SK-N-SH (cell line): ENCODE results near the gene APBA2. TPM values are rescaled to one million over a fixed set of nuclear protein-coding genes. Genes with fewer than 3 reads are reported as not detected.

ENCODE experiments used
- CTCF ChIA-PET: fragments of 300-600, 350-600 bp; formaldehyde crosslinking; extraction: SDS; loops from one replicate; lab custom pipeline; 2021; lab: Yijun Ruan, JAX
- POLR2A ChIA-PET: fragments of 350-600 bp; sonication (Branson Sonifier 250); formaldehyde crosslinking; extraction: SDS; loops from one replicate; lab custom pipeline; 2020; ENCODE audit warnings: antibody characterized with exemption, inconsistent platforms; lab: Yijun Ruan, JAX
- DNase-seq: peaks from one replicate; pipeline ENCODE4 v3.0.0; 2012
- H2AFZ ChIP-seq: fragments of 200-600 bp; sonication (generic); 2 replicates; pipeline ENCODE4 v1.8.1; 2016; ENCODE audit warnings: antibody characterized with exemption, mild to moderate bottlenecking, low read depth
- H3F3A ChIP-seq: fragments of 200-600 bp; sonication (generic); replicated peaks from 2 replicates; pipeline ENCODE3; 2016; ENCODE audit warnings: antibody characterized with exemption, mild to moderate bottlenecking; ENCODE audit not compliant: insufficient read depth
- H3K27ac ChIP-seq, 2 experiments: fragments of 200-500 bp in 1 of 2; fragments of 200-600 bp in 1 of 2; sonication (Bioruptor generic) in 1 of 2; sonication (generic), shearing (Covaris generic) in 1 of 2; 2 replicates each; pipeline versions ENCODE4 v1.5.1 to v1.6.1; 2014 to 2016; ENCODE audit warnings: low read depth in 2 of 2, inconsistent platforms in 1 of 2, low read length in 1 of 2, mild to moderate bottlenecking in 1 of 2, mixed read lengths in 1 of 2
- H3K27me3 ChIP-seq: fragments of 200-600 bp; sonication (generic), shearing (Covaris generic); 2 replicates; pipeline ENCODE4 v1.6.1; 2016; ENCODE audit warnings: mixed run types; ENCODE audit not compliant: insufficient read depth
- H3K36me3 ChIP-seq, 2 experiments: fragments of 200-500 bp in 1 of 2; fragments of 200-600 bp in 1 of 2; sonication (Bioruptor generic) in 1 of 2; sonication (generic) in 1 of 2; replicated peaks in 1 of 2; 2 replicates each; pipeline versions ENCODE3 to v1.5.1; 2014 to 2016; ENCODE audit warnings: low read length in 1 of 2, mild to moderate bottlenecking in 1 of 2; ENCODE audit not compliant: insufficient read depth in 2 of 2, control insufficient read depth in 1 of 2
- H3K4me1 ChIP-seq, 2 experiments: fragments of 200-500 bp in 1 of 2; fragments of 200-600 bp in 1 of 2; sonication (Bioruptor generic) in 1 of 2; sonication (generic), shearing (Covaris generic) in 1 of 2; 2 replicates each; pipeline versions ENCODE4 v1.5.1 to v1.6.1; 2014 to 2016; ENCODE audit warnings: low read depth in 1 of 2, low read length in 1 of 2, mixed run types in 1 of 2; ENCODE audit not compliant: insufficient read depth in 2 of 2, control insufficient read depth in 1 of 2
- H3K4me2 ChIP-seq: fragments of 200-600 bp; sonication (generic), shearing (Covaris generic); 2 replicates; pipeline ENCODE4 v1.6.1; 2017; ENCODE audit warnings: mixed run types
- H3K4me3 ChIP-seq, 2 experiments: fragments of 200-500 bp in 1 of 2; fragments of 200-600 bp in 1 of 2; sonication (Bioruptor generic) in 1 of 2; sonication (generic), shearing (Covaris generic) in 1 of 2; 2 replicates each; pipeline versions ENCODE4 v1.5.1 to v1.8.1; 2014 to 2016; ENCODE audit warnings: low read depth in 2 of 2, inconsistent platforms in 1 of 2, low read length in 1 of 2, mild to moderate bottlenecking in 1 of 2, mixed read lengths in 1 of 2, moderate library complexity in 1 of 2
- H3K79me2 ChIP-seq: fragments of 200-600 bp; sonication (generic); 2 replicates; pipeline ENCODE4 v1.8.1; 2017; ENCODE audit warnings: mild to moderate bottlenecking; ENCODE audit not compliant: insufficient read depth
- H3K9ac ChIP-seq: fragments of 200-600 bp; sonication (generic); 2 replicates; pipeline ENCODE4 v1.6.1; 2017; ENCODE audit warnings: mixed run types
- H3K9me2 ChIP-seq: fragments of 200-600 bp; sonication (generic); 2 replicates; pipeline ENCODE4 v1.6.1; 2017; ENCODE audit warnings: mixed run types
- H3K9me3 ChIP-seq: fragments of 200-600 bp; sonication (generic); 2 replicates; pipeline ENCODE4 v1.6.1; 2017; ENCODE audit warnings: mixed run types, mild to moderate bottlenecking, moderate library complexity
- H4K20me1 ChIP-seq: fragments of 200-600 bp; sonication (generic); 2 replicates; pipeline ENCODE4 v1.6.1; 2017; ENCODE audit warnings: mild to moderate bottlenecking, mixed run types; ENCODE audit not compliant: insufficient read depth
- ELF1 ChIP-seq: IDR thresholded peaks from 2 replicates; pipeline ENCODE4 v1.4.0; 2012
- EP300 ChIP-seq, 2 experiments: IDR thresholded peaks; 2 replicates each; pipeline versions ENCODE4 v1.4.0 to v1.6.1; 2012; ENCODE audit warnings: borderline replicate concordance in 1 of 2, low read depth in 1 of 2, low read length in 1 of 2
- EZH2phosphoT487 ChIP-seq: fragments of 200-600 bp; sonication (generic); IDR thresholded peaks from 2 replicates; pipeline ENCODE4 v1.6.1; 2017; ENCODE audit warnings: low read depth, mixed run types, mild to moderate bottlenecking, antibody characterized with exemption, moderate library complexity, borderline replicate concordance
- FOSL2 ChIP-seq: IDR thresholded peaks from 2 replicates; pipeline ENCODE4 v1.4.0; 2012; ENCODE audit warnings: low read depth, mild to moderate bottlenecking, moderate library complexity, borderline replicate concordance
- FOXJ3 ChIP-seq: sonication (generic); formaldehyde crosslinking; IDR thresholded peaks from 2 replicates; pipeline ENCODE4 v1.5.1; 2020; ENCODE audit warnings: mild to moderate bottlenecking, missing genetic modification reagents
- FOXM1 ChIP-seq: IDR thresholded peaks from 2 replicates; pipeline ENCODE4 v1.4.0; 2012; ENCODE audit warnings: low read depth, mild to moderate bottlenecking
- GATA2 ChIP-seq: sonication (generic); formaldehyde crosslinking; IDR thresholded peaks from 2 replicates; pipeline ENCODE4 v1.5.0; 2020; ENCODE audit warnings: mild to moderate bottlenecking, missing genetic modification reagents
- JUND ChIP-seq: IDR thresholded peaks from 2 replicates; pipeline ENCODE4 v1.4.0; 2012
- MEF2A ChIP-seq: IDR thresholded peaks from 2 replicates; pipeline ENCODE4 v1.4.0; 2012; ENCODE audit warnings: low read depth, borderline replicate concordance
- MXI1 ChIP-seq: IDR thresholded peaks from 2 replicates; pipeline ENCODE4 v1.6.1; 2012; ENCODE audit warnings: mild to moderate bottlenecking, low read depth, low read length, improper control_type of control experiment
- POLR2AphosphoS5 ChIP-seq: IDR thresholded peaks from 2 replicates; pipeline ENCODE4 v1.6.1; 2012; ENCODE audit warnings: low read depth, low read length
- RAD21 ChIP-seq: IDR thresholded peaks from 2 replicates; pipeline ENCODE4 v1.6.1; 2012; ENCODE audit warnings: mild to moderate bottlenecking, low read length
- RFX5 ChIP-seq: IDR thresholded peaks from 2 replicates; pipeline ENCODE4 v1.6.1; 2012; ENCODE audit warnings: mild to moderate bottlenecking, improper control_type of control experiment, low read length
- RXRA ChIP-seq: IDR thresholded peaks from 2 replicates; pipeline ENCODE4 v1.4.0; 2012; ENCODE audit warnings: low read depth, mild to moderate bottlenecking, borderline replicate concordance
- SIN3A ChIP-seq: IDR thresholded peaks from 2 replicates; pipeline ENCODE4 v1.6.1; 2012; ENCODE audit warnings: low read depth, mild to moderate bottlenecking, low read length, moderate library complexity, borderline replicate concordance
- TEAD4 ChIP-seq: IDR thresholded peaks from 2 replicates; pipeline ENCODE4 v1.4.0; 2012; ENCODE audit warnings: mild to moderate bottlenecking, borderline replicate concordance; ENCODE audit not compliant: insufficient read depth
- WGBS: methylation state at CpG from one replicate; pipeline ENCODE4 v1.1.6; 2017; ENCODE audit warnings: low lambda C conversion rate; 5-methylcytosine and 5-hydroxymethylcytosine counted together
- polyA plus RNA-seq, 3 experiments: library from polyadenylated mRNA; depleted of rRNA; stranded (reverse); fragments of >200 nt; gene quantifications; 2 replicates each; pipeline ENCODE4 v1.2.3, GENCODE V29; 2012
- TF ChIP-seq, protein P1 (sequence below): IDR thresholded peaks from 2 replicates; pipeline ENCODE4 v1.4.0; 2012; ENCODE audit warnings: low read depth
- TF ChIP-seq, protein P2 (sequence below): fragments of 150-350 bp; IDR thresholded peaks from 2 replicates; pipeline ENCODE4 v1.6.1; 2017; ENCODE audit warnings: antibody characterized with exemption, low read length, low read depth, borderline replicate concordance
- TF ChIP-seq, protein P3 (sequence below): IDR thresholded peaks from 2 replicates; pipeline ENCODE4; 2012
- TF ChIP-seq, protein P4 (sequence below): fragments of 200-600 bp; sonication (generic); IDR thresholded peaks from 2 replicates; pipeline ENCODE4 v1.6.1; 2017; ENCODE audit warnings: antibody characterized with exemption, mild to moderate bottlenecking, moderate library complexity
- TF ChIP-seq, protein P5 (sequence below): IDR thresholded peaks from 2 replicates; pipeline ENCODE4 v1.4.0; 2012; ENCODE audit warnings: low read depth, borderline replicate concordance

The APBA2 gene
- polyA plus RNA-seq, 1 of the 3 experiments (the other 2 are of a cell fraction): 12.7 TPM

DNA sequence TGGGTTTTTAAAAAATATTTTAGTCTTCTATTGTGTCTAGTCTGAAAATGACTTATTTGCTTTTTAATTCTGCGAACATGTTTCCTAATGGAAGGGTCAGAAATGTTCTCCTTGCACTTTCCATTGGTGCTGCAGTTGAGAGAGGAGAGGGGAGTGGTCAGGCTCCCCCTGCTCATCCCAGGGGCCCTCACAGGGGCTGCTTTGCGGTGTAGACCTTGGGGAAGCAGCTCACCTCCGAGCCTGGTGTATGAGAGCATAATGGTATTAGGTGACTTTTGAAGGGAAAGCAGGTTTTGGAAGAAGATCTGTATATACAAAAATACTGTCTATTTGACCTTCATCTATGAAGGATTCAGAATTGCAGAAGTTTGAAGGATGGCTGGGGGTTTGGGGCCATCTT, 28.3 kb downstream of the APBA2 start (continued):
- TF ChIP-seq, protein P1, sequence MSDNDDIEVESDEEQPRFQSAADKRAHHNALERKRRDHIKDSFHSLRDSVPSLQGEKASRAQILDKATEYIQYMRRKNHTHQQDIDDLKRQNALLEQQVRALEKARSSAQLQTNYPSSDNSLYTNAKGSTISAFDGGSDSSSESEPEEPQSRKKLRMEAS: no peak
- TF ChIP-seq RAD21: no peak
- TF ChIP-seq ELF1: no peak
- TF ChIP-seq, protein P2, sequence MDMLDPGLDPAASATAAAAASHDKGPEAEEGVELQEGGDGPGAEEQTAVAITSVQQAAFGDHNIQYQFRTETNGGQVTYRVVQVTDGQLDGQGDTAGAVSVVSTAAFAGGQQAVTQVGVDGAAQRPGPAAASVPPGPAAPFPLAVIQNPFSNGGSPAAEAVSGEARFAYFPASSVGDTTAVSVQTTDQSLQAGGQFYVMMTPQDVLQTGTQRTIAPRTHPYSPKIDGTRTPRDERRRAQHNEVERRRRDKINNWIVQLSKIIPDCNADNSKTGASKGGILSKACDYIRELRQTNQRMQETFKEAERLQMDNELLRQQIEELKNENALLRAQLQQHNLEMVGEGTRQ: no peak
- no peak for TF ChIP-seq FOXJ3 (CRISPR knock-in tag)
- no peak for TF ChIP-seq EP300 (IDR thresholded peaks at IDR 0.05; ENCODE audit: borderline replicate concordance in 1 of 2, low read depth in 1 of 2, low read length in 1 of 2)
- TF ChIP-seq RFX5: no peak
- TF ChIP-seq, protein P3, sequence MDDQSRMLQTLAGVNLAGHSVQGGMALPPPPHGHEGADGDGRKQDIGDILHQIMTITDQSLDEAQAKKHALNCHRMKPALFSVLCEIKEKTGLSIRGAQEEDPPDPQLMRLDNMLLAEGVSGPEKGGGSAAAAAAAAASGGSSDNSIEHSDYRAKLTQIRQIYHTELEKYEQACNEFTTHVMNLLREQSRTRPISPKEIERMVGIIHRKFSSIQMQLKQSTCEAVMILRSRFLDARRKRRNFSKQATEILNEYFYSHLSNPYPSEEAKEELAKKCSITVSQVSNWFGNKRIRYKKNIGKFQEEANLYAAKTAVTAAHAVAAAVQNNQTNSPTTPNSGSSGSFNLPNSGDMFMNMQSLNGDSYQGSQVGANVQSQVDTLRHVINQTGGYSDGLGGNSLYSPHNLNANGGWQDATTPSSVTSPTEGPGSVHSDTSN: no peak
- TF ChIP-seq RXRA: no peak
- no peak for TF ChIP-seq GATA2 (CRISPR knock-in tag)

DNA sequence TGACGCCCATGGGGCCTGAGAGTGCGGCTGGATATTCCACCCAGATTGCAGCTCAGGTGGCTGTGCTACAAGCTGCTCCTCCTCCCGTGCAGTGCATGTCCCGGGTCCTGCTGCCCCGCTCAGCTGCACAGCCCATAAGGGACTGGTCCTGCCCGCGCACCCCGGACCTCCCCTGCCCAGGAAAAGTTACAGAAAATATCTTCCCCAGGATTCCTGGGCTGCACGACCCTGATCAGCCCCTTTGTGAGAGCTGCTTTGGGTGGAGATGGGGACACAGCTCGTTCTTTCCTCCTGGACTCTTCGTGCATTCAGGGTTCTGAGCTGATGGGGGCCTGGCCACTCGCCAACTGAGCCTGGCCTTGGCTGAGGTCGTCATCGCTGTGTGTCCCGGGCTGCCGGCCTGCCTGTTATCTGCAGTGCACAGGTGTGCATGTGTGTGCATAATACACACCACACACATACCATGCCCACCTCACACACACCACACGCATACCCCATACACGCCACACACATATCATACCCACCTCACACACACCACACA, 28.8 kb downstream of the APBA2 start:
- H3K27ac ChIP-seq: peak overlapping the region in 1 of 2 experiments; percentile 0; a peak in 1 of 4 replicates
- H3F3A ChIP-seq: no peaks in the 10 kb centered on the region
- no peaks in the 10 kb centered on the region for H4K20me1 ChIP-seq
- no peaks in the 10 kb centered on the region for H3K79me2 ChIP-seq
- H2AFZ ChIP-seq: no peak overlapping the region
- H3K4me2 ChIP-seq: no peak overlapping the region
- H3K36me3 ChIP-seq: no peaks in the 10 kb centered on the region
- DNase-seq: no peak
- no peaks in the 10 kb centered on the region for H3K9me3 ChIP-seq
- CTCF ChIA-PET: interaction anchor here (1.2 to 2.3 kb wide), 3 partner anchors 16 to 62 kb away, joined by 4 to 6 read pairs (median 5); no protein-coding TSS in a partner anchor
- H3K4me1 ChIP-seq: peaks cover 0 to 52% of the 10 kb centered on the region in 2 experiments; a peak in 2 of 4 replicates
- 97% methylated on average over 10 of the region's 18 CpGs for WGBS
- H3K9me2 ChIP-seq: no peaks in the 10 kb centered on the region
- H3K4me3 ChIP-seq: no peak overlapping the region
- no peaks in the 10 kb centered on the region for H3K27me3 ChIP-seq
- H3K9ac ChIP-seq: no peak overlapping the region
- POLR2A ChIA-PET: interaction anchor here (1.0 kb wide), 1 partner anchor 16 kb away, joined by 3 read pairs; no protein-coding TSS in a partner anchor
- TF ChIP-seq FOXM1 (no peak), FOXJ3 (CRISPR knock-in tag) (no peak), SIN3A (no peak), RFX5 (no peak), MEF2A (no peak), EZH2phosphoT487 (no peak), JUND (no peak), POLR2AphosphoS5 (no peak), GATA2 (CRISPR knock-in tag) (no peak), TEAD4 (no peak), FOSL2 (no peak), MXI1 (no peak)
- TF ChIP-seq, protein P4, sequence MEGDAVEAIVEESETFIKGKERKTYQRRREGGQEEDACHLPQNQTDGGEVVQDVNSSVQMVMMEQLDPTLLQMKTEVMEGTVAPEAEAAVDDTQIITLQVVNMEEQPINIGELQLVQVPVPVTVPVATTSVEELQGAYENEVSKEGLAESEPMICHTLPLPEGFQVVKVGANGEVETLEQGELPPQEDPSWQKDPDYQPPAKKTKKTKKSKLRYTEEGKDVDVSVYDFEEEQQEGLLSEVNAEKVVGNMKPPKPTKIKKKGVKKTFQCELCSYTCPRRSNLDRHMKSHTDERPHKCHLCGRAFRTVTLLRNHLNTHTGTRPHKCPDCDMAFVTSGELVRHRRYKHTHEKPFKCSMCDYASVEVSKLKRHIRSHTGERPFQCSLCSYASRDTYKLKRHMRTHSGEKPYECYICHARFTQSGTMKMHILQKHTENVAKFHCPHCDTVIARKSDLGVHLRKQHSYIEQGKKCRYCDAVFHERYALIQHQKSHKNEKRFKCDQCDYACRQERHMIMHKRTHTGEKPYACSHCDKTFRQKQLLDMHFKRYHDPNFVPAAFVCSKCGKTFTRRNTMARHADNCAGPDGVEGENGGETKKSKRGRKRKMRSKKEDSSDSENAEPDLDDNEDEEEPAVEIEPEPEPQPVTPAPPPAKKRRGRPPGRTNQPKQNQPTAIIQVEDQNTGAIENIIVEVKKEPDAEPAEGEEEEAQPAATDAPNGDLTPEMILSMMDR: no peak
- TF ChIP-seq, protein P5, sequence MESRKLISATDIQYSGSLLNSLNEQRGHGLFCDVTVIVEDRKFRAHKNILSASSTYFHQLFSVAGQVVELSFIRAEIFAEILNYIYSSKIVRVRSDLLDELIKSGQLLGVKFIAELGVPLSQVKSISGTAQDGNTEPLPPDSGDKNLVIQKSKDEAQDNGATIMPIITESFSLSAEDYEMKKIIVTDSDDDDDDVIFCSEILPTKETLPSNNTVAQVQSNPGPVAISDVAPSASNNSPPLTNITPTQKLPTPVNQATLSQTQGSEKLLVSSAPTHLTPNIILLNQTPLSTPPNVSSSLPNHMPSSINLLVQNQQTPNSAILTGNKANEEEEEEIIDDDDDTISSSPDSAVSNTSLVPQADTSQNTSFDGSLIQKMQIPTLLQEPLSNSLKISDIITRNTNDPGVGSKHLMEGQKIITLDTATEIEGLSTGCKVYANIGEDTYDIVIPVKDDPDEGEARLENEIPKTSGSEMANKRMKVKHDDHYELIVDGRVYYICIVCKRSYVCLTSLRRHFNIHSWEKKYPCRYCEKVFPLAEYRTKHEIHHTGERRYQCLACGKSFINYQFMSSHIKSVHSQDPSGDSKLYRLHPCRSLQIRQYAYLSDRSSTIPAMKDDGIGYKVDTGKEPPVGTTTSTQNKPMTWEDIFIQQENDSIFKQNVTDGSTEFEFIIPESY: no peak
- TF ChIP-seq, protein P2: no peak
